ENCODE measurements around the gene FKBP1B.
"Not testable (repeated sequence)": the region's sequence is repeated elsewhere in the genome, so short reads cannot be mapped to it uniquely, and the experiment has no call there.

The FKBP1B gene

GRCh38 chr2:24072259-24072658 is 22.7 kb downstream of the FKBP1B start:
- DNase-seq: no peak

GRCh38 chr2:24073816-24074215 is 24.3 kb downstream of the FKBP1B start:
- no peak for DNase-seq

GRCh38 chr2:24075259-24075658 is 25.7 kb downstream of the FKBP1B start:
- no peak for DNase-seq

- peak; percentile 100 for DNase-seq
Observed at GRCh38 chr2:24075915-24076848, 26.6 kb downstream of the FKBP1B start, which contains the start of gene SF3B6. SF3B6 (minus strand) TSS chr2:24076326; CDS start chr2:24076229, 97 bp downstream.

- no peak for DNase-seq
Observed at GRCh38 chr2:24076849-24077534, 27.5 kb downstream of the FKBP1B start.

GRCh38 chr2:24077535-24077877 is 28.0 kb downstream of the FKBP1B start:
- no peak for DNase-seq

- DNase-seq: no peak
Observed at GRCh38 chr2:24077879-24078278, 28.3 kb downstream of the FKBP1B start.

- no peak for DNase-seq
Observed at GRCh38 chr2:24080701-24081100, 31.2 kb downstream of the FKBP1B start.

- no peak for DNase-seq
Observed at GRCh38 chr2:24082787-24083566, 33.4 kb downstream of the FKBP1B start.

- DNase-seq: no peak
Observed at GRCh38 chr2:24083567-24084385, 34.2 kb downstream of the FKBP1B start.

- peak; percentile 84 for DNase-seq
Observed at GRCh38 chr2:24084386-24085199, 35.1 kb downstream of the FKBP1B start, which contains the start of gene TP53I3. TP53I3 (minus strand) TSS chr2:24084834; CDS start chr2:24084326, 508 bp downstream.

- DNase-seq: no peak
Observed at GRCh38 chr2:24085200-24085489, 35.6 kb downstream of the FKBP1B start.

- no peak for DNase-seq
Observed at GRCh38 chr2:24086241-24086640, 36.7 kb downstream of the FKBP1B start.

- no peak for DNase-seq
Observed at GRCh38 chr2:24087032-24087431, 37.5 kb downstream of the FKBP1B start.

GRCh38 chr2:24088821-24089359 is 39.3 kb downstream of the FKBP1B start:
- DNase-seq: no peak

- not testable (repeated sequence) for DNase-seq
Observed at GRCh38 chr2:24093270-24093669, 43.7 kb downstream of the FKBP1B start.

GRCh38 chr2:24095171-24095677 is 45.7 kb downstream of the FKBP1B start:
- not testable (repeated sequence) for DNase-seq

GRCh38 chr2:24100732-24101131 is 51.2 kb downstream of the FKBP1B start:
- DNase-seq: not testable (repeated sequence)

GRCh38 chr2:24101992-24102391 is 52.5 kb downstream of the FKBP1B start:
- no peak for DNase-seq

GRCh38 chr2:24102677-24103076 is 53.1 kb downstream of the FKBP1B start:
- no peak for DNase-seq

- no peak for DNase-seq
Observed at GRCh38 chr2:24104110-24104650, 54.6 kb downstream of the FKBP1B start.

Measured in CD4-positive, alpha-beta T cell treated with Interleukin-6 for 4 hours (primary cell).